Left cardiac atrium (tissue), 4 donors: ENCODE data around the gene GJA10. TPM values are rescaled to one million over a fixed set of nuclear protein-coding genes. Genes with fewer than 3 reads are reported as not detected.

Source experiments
- ATAC-seq, 2 donors: fragments of 200-7000 bp; cut with Tn5 transposase; one replicate each; pipeline ENCODE4 v1.9.1; 2020; ENCODE audit warnings: mild to moderate bottlenecking in 2 of 2, moderate library complexity in 2 of 2
- DNase-seq: peaks from one replicate; pipeline ENCODE4 v3.0.0-alpha.2; 2020
- intact Hi-C, 2 donors: fragments of 100-400 bp; cut with DNase I; formaldehyde crosslinking; loops; one replicate each; pipeline versions ENCODE4 v1.14.1 to v1.15.1; 2022 to 2023
- total RNA-seq, 2 donors: library from RNA; stranded (reverse); fragmentation: NEBNext Ultra II Directional; extraction: Animal tissue kit (Norgen Biotek cat#: 25700); gene quantifications; one replicate each; pipeline ENCODE4 v1.2.1, GENCODE V29; 2021
- donor health status: DM: no; HTN: yes; CAD: no.
- donor health status: DM: no; HTN: yes; CAD: no; lungs with severe emphysema.
- donor health status: DM: yes; HTN: yes; CAD: no.
- donor health status: Dilated cardiomyopathy.

The GJA10 gene
- total RNA-seq, 2 donors from 2014 or later, result not detected

- intact Hi-C loops, result loop anchor here (5.0 kb wide), 2 partner anchors 451 to 536 kb away; no protein-coding TSS in a partner anchor
- ATAC-seq, result peak in 1 of 2 donors; percentile 75
- DNase-seq, result peak; percentile 55
Observed at GRCh38 chr6:89941031-89941762, 46.9 kb downstream of the GJA10 start.

- intact Hi-C loops, result loop anchor here (5.0 kb wide), 2 partner anchors 450 to 535 kb away; no protein-coding TSS in a partner anchor
- no peak for ATAC-seq
- DNase-seq, result no peak
Observed at GRCh38 chr6:89941763-89942497, 47.7 kb downstream of the GJA10 start.

GRCh38 chr6:89942601-89943000 lies 48.3 kb downstream of the GJA10 start:
- intact Hi-C loops, result loop anchor here (5.0 kb wide), 2 partner anchors 450 to 535 kb away; no protein-coding TSS in a partner anchor
- no peak for DNase-seq
- no peak for ATAC-seq

- intact Hi-C loops, result loop anchor here (5.0 kb wide), 2 partner anchors 448 to 533 kb away; no protein-coding TSS in a partner anchor
- DNase-seq (no peak), ATAC-seq (no peak)
Observed at GRCh38 chr6:89944181-89944755, 50.0 kb downstream of the GJA10 start.

- DNase-seq (no peak), ATAC-seq (no peak)
- intact Hi-C loops, result loop anchor here (5.0 kb wide), 2 partner anchors 447 to 532 kb away; no protein-coding TSS in a partner anchor
Observed at GRCh38 chr6:89944826-89945407, 50.6 kb downstream of the GJA10 start.

Other genes with a start within 250 kb of the GJA10 start
- 10 to 100 TPM; 22.4 to 23.6 TPM for gene MDN1, start 74.7 kb upstream of the GJA10 start, total RNA-seq
- 10 to 100 TPM; 11.2 to 14.2 TPM for gene CASP8AP2, start 64.6 kb upstream of the GJA10 start, total RNA-seq